Cardiac septum (tissue), 1 donor: ENCODE data around the gene PPARA. TPM values are rescaled to one million over a fixed set of nuclear protein-coding genes. Genes with fewer than 3 reads are reported as not detected.

Experiments
- total RNA-seq: library from RNA; stranded (reverse); fragmentation: NEBNext Ultra II Directional; extraction: Animal tissue kit (Norgen Biotek cat#: 25700); gene quantifications from one replicate; pipeline ENCODE4 v1.2.1, GENCODE V29; 2021
- donor health status: DM: no; HTN: no; CAD: no.

Gene PPARA
- total RNA-seq, 1 donor from 2014 or later: 78.8 TPM

Other genes starting within 250 kb of the PPARA start
- gene WNT7B, start 173.4 kb upstream of the PPARA start, total RNA-seq: not detected
- gene CDPF1, start 99.8 kb downstream of the PPARA start, total RNA-seq: 7.6 TPM
- gene PKDREJ, start 112.8 kb downstream of the PPARA start, total RNA-seq: 0.11 TPM
- gene TTC38, start 117.5 kb downstream of the PPARA start, total RNA-seq: 21.5 TPM
- 0.32 TPM for gene GTSE1, start 146.3 kb downstream of the PPARA start, total RNA-seq
- gene TRMU, start 185.2 kb downstream of the PPARA start, total RNA-seq: 34.7 TPM